Right cardiac atrium (tissue), 5 donors: ENCODE results near the gene CASP10. TPM values are rescaled to one million over a fixed set of nuclear protein-coding genes. Genes with fewer than 3 reads are reported as not detected.
"Not testable (repeated sequence)": the region's sequence is repeated elsewhere in the genome, so short reads cannot be mapped to it uniquely, and the experiment has no call there.

Source experiments
- ATAC-seq, 2 donors: fragments of 200-7000 bp; cut with Tn5 transposase; one replicate each; pipeline versions ENCODE4 v1.8.0 to v1.9.1; 2020; ENCODE audit warnings: moderate library complexity in 2 of 2, mild to moderate bottlenecking in 1 of 2
- DNase-seq, 3 donors: peaks; one replicate each; pipeline ENCODE4 v3.0.0-alpha.2; 2020
- H3K27ac ChIP-seq: one replicate; pipeline ENCODE4 v1.5.1; 2013; ENCODE audit warnings: mild to moderate bottlenecking, low read length, control low read depth, moderate library complexity
- H3K27me3 ChIP-seq: one replicate; pipeline ENCODE4 v1.6.1; 2013; ENCODE audit not compliant: control insufficient read depth, insufficient read depth
- H3K4me1 ChIP-seq: one replicate; pipeline ENCODE4 v1.6.1; 2013; ENCODE audit warnings: low read length; ENCODE audit not compliant: control insufficient read depth, insufficient read depth
- H3K4me3 ChIP-seq: one replicate; pipeline ENCODE4 v1.5.1; 2013; ENCODE audit warnings: low read length, control low read depth
- H3K9me3 ChIP-seq: one replicate; pipeline ENCODE4 v1.6.1; 2013; ENCODE audit warnings: low read length; ENCODE audit not compliant: control insufficient read depth
- WGBS: extraction: QIAGEN DNeasy Blood & Tissue Kit; methylation state at CpG from one replicate; pipeline ENCODE4 v1.1.7; 2013; 5-methylcytosine and 5-hydroxymethylcytosine counted together
- intact Hi-C, 4 donors: fragments of 100-400 bp; cut with DNase I; formaldehyde crosslinking; loops; one replicate each; pipeline versions ENCODE4 v1.11.0 to v1.14.0; 2022 to 2023
- polyA plus RNA-seq: library from polyadenylated mRNA; stranded (reverse); fragments of 200-250 nt; gene quantifications from one replicate; pipeline ENCODE4 v1.2.3, GENCODE V29; 2013
- total RNA-seq, 4 donors: library from RNA; stranded (reverse); fragmentation: NEBNext Ultra II Directional; extraction: Animal tissue kit (Norgen Biotek cat#: 25700); gene quantifications; one replicate each; pipeline ENCODE4 v1.2.1, GENCODE V29; 2021
- donor health status: healthy with polysubstance abuse.
- donor health status: DM: no; HTN: yes; CAD: no.
- donor health status: DM: no; HTN: no; CAD: no.
- donor health status: DM: no; HTN: yes; CAD: no; lungs with severe emphysema.
- donor health status: DM: yes; HTN: yes; CAD: no.

The CASP10 gene
- total and polyA plus RNA-seq, 5 donors, result 3.6 to 6.8 (median 5.8) TPM

DNA sequence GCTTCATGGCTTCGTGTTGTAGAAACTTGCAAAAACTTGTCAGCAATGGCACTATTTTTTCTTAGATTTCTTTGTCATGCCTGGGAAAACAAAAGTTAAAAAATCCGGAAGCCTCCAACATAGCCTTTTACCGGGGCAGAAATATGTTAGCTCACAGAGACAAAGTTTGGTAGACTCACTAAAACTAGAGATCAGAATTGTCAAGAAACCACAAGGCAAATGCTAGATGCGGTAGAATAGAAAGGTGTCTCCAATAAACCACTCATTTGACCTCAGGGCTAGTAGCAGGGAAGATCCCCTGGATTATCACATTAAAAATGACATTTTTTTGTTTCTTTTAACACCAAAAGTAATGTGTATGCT lies 405 bp downstream of the CASP10 start:
- H3K27ac ChIP-seq, result no peak overlapping the region
- peaks cover 4% of the 10 kb centered on the region for H3K4me1 ChIP-seq
- peak overlapping the region; percentile 73 for H3K4me3 ChIP-seq
- no peaks in the 10 kb centered on the region for H3K27me3 ChIP-seq
- 27% methylated on average over 4 of the region's 4 CpGs for WGBS
- H3K9me3 ChIP-seq, result no peaks in the 10 kb centered on the region
- DNase-seq (no peak), ATAC-seq (no peak)
- intact Hi-C loops, result loop anchor here in 2 of 4 donors (5.0 to 10.0 kb wide), 2 partner anchors 49 to 51 kb away; no protein-coding TSS in a partner anchor

DNA sequence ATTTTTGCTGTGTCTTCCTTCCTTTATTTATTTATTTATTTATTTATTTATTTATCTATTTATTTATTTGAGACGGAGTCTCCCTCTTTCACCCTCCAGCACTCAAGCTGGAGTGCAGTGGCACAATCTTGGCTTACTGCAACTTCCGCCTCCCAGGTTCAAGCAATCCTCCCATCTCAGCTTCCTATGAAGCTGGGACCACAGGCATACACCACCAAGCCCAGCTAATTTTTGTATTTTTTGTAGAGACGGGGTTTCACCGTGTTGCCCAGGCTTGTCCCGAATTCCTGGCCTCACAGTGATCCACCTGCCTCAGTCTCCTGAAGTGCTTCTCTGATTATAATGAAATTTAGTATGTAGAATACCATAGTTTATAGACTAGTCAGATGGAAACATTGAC lies 894 bp downstream of the CASP10 start:
- H3K27me3 ChIP-seq, H3K9me3 ChIP-seq, DNase-seq, H3K27ac ChIP-seq, H3K4me1 ChIP-seq: not testable (repeated sequence)
- peak overlapping the region; percentile 73 for H3K4me3 ChIP-seq
- WGBS, result 54% methylated on average over 5 of the region's 5 CpGs
- intact Hi-C loops, result loop anchor here in 2 of 4 donors (5.0 to 10.0 kb wide), 2 partner anchors 48 to 51 kb away; no protein-coding TSS in a partner anchor
- peak in 1 of 2 donors; percentile 56 for ATAC-seq

DNA sequence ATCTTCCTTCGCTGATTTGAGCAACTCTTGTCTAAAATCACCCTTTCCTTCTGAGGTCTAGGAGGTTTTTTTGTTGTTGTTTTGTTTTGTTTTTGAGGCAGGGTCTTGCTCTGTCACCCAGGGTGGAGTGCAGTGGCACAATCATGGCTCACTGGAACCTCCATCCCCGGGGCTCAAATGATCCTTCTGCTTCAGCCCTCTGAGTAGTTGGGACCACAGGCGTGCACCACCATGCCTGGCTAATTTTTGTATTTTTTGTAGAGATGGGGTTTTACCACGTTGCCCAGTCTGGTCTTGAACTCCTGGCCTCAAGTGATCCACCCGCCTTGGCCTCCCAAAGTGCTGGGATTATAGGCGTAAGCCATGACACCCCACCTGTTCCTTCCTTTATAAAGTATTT lies 1.3 kb downstream of the CASP10 start:
- intact Hi-C loops, result loop anchor here in 2 of 4 donors (5.0 to 10.0 kb wide), 2 partner anchors 48 to 51 kb away; no protein-coding TSS in a partner anchor
- H3K4me3 ChIP-seq, result peak overlapping the region; percentile 73
- H3K27ac ChIP-seq, DNase-seq, H3K9me3 ChIP-seq, H3K27me3 ChIP-seq, ATAC-seq, H3K4me1 ChIP-seq: not testable (repeated sequence)
- WGBS, result 60% methylated on average over 6 of the region's 6 CpGs

DNA sequence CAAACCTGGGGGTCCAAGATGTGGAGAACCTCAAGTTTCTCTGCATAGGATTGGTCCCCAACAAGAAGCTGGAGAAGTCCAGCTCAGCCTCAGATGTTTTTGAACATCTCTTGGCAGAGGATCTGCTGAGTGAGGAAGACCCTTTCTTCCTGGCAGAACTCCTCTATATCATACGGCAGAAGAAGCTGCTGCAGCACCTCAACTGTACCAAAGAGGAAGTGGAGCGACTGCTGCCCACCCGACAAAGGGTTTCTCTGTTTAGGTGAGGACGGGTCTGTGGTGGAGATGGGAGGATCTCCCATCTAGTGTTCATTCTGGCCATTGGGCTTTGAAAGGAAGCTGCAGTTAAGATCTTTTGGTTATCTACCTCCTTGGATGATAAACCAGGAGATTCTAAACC lies 2.9 kb downstream of the CASP10 start:
- Histone ChIP-seq H3K4me3 (no peak overlapping the region), H3K27ac (no peak overlapping the region)

DNA sequence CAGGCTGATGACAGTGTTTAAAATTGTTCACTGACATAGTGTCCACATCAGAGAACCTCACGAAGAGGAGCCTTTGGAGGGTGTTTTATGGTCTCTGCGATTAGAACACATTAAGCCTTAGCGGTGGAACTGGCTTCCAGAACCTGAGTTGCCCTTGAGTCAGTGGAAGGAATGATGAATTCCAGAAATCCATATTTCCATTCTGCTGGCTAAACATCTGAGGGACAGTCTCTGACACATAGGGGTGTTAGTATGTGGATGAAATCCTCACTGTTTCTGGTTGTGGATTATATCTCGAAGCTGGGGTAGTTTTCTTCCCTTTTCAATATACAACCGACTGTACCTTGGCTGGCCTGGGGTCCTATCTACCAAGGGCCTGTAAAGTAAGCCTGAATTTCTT lies 4.0 kb downstream of the CASP10 start:
- Histone ChIP-seq H3K9me3 (no peaks in the 10 kb centered on the region), H3K27me3 (no peaks in the 10 kb centered on the region), H3K4me3 (no peak overlapping the region), H3K27ac (no peak overlapping the region), H3K4me1 (peaks cover 5% of the 10 kb centered on the region)
- intact Hi-C loops, result loop anchor here in 1 of 4 donors (10.0 kb wide), 1 partner anchor 48 kb away; no protein-coding TSS in a partner anchor
- WGBS, result 86% methylated on average over 5 of the region's 5 CpGs
- no peak for ATAC-seq
- DNase-seq, result no peak

More for the DNA sequence above, 2.9 kb downstream of the CASP10 start:
- Histone ChIP-seq H3K4me1 (peaks cover 5% of the 10 kb centered on the region), H3K27me3 (no peaks in the 10 kb centered on the region), H3K9me3 (no peaks in the 10 kb centered on the region)
- WGBS, result 65% methylated on average over 4 of the region's 4 CpGs
- DNase-seq (no peak), ATAC-seq (no peak)
- intact Hi-C loops, result loop anchor here in 1 of 4 donors (10.0 kb wide), 1 partner anchor 49 kb away; no protein-coding TSS in a partner anchor

DNA sequence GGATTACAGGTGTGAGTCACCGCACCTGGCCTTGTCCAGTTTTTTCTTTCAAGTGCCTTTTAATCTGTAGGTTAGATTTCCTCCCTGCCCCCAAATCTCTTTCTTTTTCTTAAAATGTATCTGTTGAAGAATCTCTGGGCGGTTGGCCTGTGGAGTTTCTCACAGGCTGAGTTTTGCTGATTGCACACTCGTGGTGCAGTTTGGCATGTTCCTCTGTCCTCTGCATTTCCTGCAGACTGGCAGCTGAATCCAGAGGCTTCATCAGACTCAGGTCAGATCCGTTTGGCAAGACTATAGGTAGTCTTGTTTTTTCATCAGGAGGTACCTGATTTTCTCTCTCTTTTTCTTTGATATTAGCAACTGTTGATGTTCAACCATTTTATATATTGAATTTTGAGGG lies 5.5 kb downstream of the CASP10 start:
- ATAC-seq, result no peak
- intact Hi-C loops, result loop anchor here in 1 of 4 donors (10.0 kb wide), 1 partner anchor 46 kb away; no protein-coding TSS in a partner anchor
- H3K27ac ChIP-seq, result no peak overlapping the region
- 88% methylated on average over 4 of the region's 4 CpGs for WGBS
- DNase-seq, result no peak
- H3K27me3 ChIP-seq, result no peaks in the 10 kb centered on the region
- no peaks in the 10 kb centered on the region for H3K9me3 ChIP-seq
- H3K4me3 ChIP-seq, result no peak overlapping the region
- peaks cover 5% of the 10 kb centered on the region for H3K4me1 ChIP-seq

DNA sequence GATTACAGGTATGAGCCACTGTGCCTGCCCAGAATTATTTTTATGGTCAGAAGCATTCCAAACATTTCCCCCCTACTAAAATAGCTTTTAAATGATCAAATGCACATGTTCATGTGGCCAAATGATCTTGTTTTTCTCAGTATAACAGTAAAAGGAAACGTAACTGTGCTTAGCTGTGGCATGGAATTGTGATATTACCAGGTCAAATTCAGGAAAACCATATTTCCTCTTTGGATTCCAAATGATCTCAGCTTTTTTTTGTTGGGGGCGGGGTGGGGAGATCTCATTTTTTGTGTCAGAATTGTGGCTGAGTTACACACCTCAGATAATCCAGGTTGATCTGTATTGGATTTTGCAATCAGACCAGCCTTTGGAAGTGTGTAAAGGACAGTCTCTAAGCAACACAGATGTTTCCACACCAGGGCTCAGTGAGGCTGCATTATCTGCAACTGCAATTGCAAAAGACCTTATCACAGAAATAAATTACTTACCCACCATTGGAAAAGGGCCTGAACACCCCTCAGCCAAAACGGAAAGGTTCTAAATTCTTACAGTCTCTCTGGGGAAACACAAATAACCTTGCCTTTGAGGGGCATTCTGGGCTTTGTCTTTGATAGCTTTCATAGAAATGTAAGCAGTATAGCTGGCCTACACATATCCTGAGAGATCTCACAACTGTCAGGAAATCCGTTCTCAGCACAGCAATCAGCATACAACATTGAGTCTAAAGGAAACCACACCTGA lies 8.4 kb downstream of the CASP10 start:
- Histone ChIP-seq H3K27ac (no peak overlapping the region), H3K4me3 (no peak overlapping the region), H3K9me3 (no peaks in the 10 kb centered on the region), H3K4me1 (peaks cover 1% of the 10 kb centered on the region), H3K27me3 (no peaks in the 10 kb centered on the region)
- intact Hi-C loops, result no loop called here
- ATAC-seq (peak; percentile 85 to 93), DNase-seq (no peak)
- 35% methylated on average over 4 of the region's 4 CpGs for WGBS

DNA sequence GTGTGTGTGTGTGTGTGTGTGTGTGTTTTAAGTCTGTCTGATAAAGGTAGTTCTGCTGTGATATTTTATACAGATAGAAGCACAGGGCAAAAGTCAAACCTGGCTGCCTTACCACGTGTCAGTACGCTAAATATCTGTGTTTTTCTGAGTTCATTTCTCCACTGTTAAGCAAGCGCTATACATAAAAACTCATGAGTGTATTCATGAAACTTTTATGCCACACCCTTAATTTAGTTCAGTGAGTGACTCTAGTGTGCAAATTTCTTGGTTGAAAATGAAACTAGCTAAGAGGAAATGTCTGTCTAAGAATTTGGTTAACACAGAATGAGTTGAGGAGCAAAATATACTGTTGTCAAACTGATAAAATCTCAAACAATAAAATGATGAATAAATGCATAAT lies 11.2 kb downstream of the CASP10 start:
- DNase-seq, result no peak
- 71% methylated on average over 3 of the region's 3 CpGs for WGBS
- intact Hi-C loops, result no loop called here
- H3K4me1 ChIP-seq, result peaks cover 1% of the 10 kb centered on the region
- H3K27me3 ChIP-seq, result no peaks in the 10 kb centered on the region
- no peak for ATAC-seq
- no peak overlapping the region for H3K27ac ChIP-seq
- H3K9me3 ChIP-seq, result no peaks in the 10 kb centered on the region
- H3K4me3 ChIP-seq, result no peak overlapping the region

DNA sequence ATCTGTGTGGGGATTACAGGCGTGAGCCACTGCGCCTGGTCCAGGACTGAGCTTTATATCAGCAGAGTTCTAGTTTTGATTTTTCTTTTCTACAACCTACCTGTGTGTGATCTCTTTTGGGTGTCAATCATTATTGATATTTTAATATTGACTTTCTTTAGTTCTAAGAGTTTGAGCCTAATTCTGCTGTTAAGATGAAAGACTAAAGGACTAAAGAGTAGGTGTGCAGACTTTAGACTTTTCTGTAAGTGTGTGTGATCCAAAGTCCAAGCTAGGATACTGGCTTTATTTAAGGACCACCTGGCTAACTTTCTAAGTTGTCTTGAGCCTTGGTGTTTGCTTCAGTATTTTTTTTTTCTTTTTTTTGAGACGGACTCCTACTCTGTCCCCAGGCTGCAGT lies 12.4 kb downstream of the CASP10 start:
- 64% methylated on average over 3 of the region's 3 CpGs for WGBS

DNA sequence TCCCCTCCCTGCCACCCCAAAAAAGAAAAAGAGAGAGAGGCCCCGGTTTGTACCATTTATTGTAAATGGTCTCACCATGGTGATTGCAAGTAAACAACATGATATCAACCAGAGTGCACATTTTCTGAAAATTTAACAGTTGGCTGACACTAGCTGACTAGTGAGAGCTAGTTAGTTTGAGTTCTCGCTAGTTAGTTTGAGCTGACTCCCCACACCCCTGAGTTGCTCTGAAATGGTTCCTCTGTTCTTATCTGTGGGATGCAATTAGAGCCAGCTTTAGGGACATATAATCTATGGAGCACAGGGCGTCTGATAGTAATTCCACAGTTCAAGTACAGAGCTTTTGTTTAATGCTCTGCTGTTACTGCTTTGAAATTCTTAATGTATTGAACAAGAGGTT lies 13.1 kb downstream of the CASP10 start:
- Histone ChIP-seq H3K4me3 (no peak overlapping the region), H3K27me3 (no peaks in the 10 kb centered on the region), H3K4me1 (peaks cover 2% of the 10 kb centered on the region), H3K27ac (no peak overlapping the region), H3K9me3 (no peaks in the 10 kb centered on the region)
- WGBS, result 57% methylated on average over 3 of the region's 3 CpGs
- ATAC-seq (no peak), DNase-seq (no peak)
- intact Hi-C loops, result no loop called here

More for the DNA sequence above, 12.4 kb downstream of the CASP10 start:
- Histone ChIP-seq H3K4me3 (no peak overlapping the region), H3K4me1 (peaks cover under 1% of the 10 kb centered on the region), H3K27me3 (no peaks in the 10 kb centered on the region), H3K9me3 (no peaks in the 10 kb centered on the region), H3K27ac (no peak overlapping the region)
- intact Hi-C loops, result no loop called here
- ATAC-seq (no peak), DNase-seq (no peak)

DNA sequence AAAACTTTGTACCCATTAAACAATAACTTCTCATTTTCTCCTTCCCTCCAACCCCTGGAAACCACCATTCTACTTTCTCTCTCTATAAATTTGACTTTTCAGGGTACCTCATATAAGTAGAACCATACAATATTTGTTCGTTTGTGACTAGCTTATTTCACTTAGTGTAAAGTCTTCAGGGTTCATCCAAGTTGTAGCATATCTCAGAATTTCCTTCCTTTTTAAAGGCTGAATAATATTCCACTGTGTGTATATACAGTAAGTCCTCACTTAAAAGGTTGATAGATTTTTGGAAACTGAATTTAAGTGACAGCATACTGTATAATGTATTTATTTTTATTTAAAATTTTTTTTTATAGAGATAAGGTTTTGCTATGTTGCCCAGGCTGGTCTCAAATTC lies 13.9 kb downstream of the CASP10 start:
- no peaks in the 10 kb centered on the region for H3K9me3 ChIP-seq
- peaks cover 2% of the 10 kb centered on the region for H3K4me1 ChIP-seq
- no peak overlapping the region for H3K27ac ChIP-seq
- no peak overlapping the region for H3K4me3 ChIP-seq
- WGBS, result 95% methylated on average over 1 of the region's 1 CpG
- ATAC-seq (no peak), DNase-seq (no peak)
- no peaks in the 10 kb centered on the region for H3K27me3 ChIP-seq
- intact Hi-C loops, result no loop called here
